Measurements from ENCODE around the gene RCN2.
A peak's percentile ranks its signal among the peaks of the same experiment; 100 is the strongest.
"Not testable (repeated sequence)": the region's sequence is repeated elsewhere in the genome, so short reads cannot be mapped to it uniquely, and the experiment has no call there.

The RCN2 gene

DNA sequence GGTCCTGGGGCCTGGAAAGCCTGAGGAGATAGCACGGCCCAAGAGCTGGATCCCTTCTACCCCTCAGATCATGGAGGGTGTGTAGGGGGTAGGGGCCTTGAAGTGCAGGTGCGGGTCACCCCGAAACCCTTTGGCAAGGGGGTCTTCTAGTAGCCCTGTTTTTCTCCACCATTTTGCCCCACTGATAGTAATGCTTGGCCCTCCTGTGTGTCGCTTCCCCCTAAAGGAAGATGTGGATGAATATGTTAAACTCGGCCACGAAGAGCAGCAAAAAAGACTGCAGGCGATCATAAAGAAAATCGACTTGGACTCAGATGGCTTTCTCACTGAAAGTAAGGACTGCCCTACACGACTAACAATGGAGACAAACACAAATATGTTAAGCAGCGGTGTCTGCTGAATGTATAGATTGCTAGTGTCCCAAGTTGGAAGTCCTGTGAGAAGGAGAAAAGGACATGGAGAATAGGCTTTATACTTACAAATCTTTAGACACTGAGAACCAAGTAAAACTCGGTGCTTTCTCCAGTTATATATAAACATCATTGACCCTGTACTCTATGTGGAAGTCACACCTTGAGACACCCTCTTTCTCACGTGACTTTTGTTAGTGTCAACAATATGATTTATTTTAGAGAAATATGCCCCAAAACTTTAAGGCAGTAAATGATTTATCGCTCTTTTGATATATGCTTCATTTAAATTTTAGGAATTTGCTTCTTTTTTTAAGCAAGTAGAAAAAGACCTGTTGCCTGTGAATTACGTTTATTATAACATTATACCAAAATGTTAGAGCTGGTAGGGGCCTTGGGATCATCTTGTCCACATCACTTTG, 802 bp downstream of the RCN2 start:
- no peak for DNase-seq (ENCODE audit: low read depth)

DNA sequence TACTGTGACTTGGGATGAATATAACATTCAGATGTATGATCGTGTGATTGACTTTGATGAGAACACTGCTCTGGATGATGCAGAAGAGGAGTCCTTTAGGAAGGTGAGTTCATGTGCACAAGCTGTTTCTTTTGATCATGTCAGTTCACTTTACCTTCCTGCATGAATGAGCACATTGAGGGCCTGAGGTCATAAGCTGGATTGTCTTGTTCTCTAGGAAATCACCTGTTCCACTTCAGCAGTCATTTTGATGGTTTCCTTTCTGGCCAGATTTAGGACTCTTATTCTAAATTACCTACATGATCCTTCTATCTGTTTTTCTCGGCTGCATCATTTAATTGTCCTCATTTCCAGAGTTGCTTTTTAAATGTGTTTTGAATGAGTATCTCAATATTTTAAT, 4.1 kb downstream of the RCN2 start:
- no peak for DNase-seq (ENCODE audit: low read depth)

DNA sequence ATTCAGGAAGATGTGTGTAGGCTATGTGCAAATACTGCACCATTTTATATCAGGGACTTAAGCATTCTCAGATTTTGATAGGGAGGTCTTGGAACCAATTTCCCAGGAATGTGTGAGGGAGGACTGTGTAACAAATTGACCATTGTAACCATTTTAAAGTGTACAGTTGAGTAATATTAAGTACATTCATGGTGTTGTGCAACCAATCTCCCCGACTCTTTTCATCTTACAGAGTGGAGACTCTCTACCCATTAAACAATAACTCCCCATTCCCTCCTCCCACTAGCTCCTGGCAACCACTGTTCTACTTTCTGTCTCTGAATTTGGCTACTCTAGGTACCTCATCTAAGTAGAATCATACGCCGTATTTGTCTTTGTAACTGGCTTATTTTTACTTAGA, 5.1 kb downstream of the RCN2 start:
- no peak for DNase-seq (ENCODE audit: low read depth)

DNA sequence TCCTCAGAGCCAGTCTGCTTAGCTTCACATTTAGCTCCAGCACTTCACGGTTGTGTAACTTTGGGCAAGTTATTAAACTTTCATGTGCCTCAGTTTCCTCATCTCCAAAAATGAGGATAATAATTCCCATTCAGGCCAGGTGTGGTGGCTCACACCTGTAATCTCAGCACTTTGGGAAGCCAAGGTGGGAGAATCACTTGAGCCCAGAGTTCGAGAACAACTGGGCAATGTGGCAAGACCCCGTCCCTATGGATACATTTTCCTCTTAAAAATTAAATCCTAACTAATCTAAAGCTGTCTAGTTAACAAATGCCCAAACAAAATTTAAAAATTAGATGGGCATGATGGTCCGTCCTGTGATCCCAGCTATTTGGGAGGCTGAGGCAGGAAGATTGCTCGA, 7.2 kb downstream of the RCN2 start:
- no peak for DNase-seq (ENCODE audit: low read depth)

DNA sequence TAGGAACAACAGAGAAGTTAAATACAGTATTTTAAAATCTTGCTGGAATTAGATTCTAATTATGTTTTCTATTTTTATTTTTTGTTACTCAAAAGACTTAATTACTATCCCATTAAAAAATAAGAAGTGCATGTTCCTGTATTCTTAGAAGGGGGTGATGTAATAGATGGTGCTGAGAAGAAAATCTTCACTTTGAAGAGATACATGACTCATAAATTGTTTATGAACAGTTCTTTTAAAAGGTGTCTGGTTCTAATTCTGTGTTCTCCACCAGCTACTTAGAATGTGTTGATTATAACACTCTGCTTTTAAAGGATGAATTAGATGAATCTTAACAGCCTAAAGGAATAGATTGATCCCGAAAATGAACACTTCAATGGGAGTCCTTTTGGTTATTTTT, 8.2 kb downstream of the RCN2 start:
- DNase-seq (ENCODE audit: low read depth), result no peak

DNA sequence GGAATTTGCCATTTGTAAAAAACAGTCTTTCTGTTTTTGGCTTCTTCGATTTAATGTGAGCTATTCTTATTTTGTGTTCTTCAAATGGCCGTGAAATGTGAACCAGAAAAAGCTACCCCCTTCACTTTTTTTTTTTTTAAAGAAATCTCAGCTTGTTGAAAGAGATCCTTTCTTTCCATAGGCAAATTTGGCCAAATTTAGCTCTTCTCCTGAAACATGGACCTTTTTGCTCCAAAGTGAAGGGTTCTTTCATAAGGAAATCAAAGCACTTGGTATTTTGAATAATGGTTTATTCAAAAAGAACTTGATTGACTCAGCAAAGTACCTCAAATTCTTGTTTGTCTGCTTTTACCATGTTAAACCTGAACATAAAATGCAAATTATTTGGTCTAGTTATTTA, 10.1 kb downstream of the RCN2 start:
- no peak for DNase-seq (ENCODE audit: low read depth)

DNA sequence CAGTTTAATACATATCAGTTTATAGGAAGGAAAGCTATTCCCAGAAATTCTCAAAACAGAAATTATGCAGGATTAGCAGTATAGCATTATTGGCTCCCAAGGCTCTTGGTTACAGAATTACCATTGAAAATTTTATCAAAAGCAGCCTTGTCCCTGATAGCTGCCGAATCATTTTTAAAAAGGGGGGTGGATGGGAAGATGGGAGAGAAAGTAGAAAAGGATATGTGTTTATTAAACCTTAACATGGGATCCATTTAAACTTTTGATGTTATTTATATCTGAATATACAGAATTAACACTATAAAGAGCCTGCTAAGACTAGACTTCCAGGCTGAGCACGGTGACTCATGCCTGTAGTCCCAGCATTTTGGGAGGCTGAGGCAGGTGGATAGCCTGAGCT, 10.8 kb downstream of the RCN2 start:
- DNase-seq (ENCODE audit: low read depth), result no peak

DNA sequence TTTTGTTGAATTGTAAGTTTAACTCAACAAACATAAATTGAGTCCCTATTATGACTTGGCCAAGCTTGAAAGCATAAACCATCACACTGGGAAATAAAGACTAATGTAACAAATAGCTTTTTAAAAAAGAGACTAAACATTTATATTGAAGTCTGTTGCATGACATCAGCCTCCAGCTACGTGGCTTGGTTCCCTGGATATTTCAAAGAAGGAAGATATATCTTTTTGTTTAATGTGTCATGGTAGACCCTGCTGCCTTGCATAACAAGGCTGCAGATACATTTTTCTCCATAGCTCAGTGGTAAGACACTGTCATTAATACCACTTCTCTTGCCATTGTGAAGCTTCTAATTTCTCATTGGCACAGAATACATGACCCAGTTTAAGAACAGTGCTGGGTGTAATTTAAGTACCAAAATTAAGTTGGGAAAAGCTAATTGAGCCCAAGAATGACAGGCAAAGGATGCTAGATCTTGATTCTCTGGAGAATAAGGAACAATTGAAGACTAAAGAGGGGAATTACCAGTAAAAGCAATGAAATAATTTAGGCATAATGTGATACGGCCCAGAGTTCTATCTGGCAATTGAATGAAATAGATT, 14.0 kb downstream of the RCN2 start:
- DNase-seq (ENCODE audit: low read depth), result no peak

DNA sequence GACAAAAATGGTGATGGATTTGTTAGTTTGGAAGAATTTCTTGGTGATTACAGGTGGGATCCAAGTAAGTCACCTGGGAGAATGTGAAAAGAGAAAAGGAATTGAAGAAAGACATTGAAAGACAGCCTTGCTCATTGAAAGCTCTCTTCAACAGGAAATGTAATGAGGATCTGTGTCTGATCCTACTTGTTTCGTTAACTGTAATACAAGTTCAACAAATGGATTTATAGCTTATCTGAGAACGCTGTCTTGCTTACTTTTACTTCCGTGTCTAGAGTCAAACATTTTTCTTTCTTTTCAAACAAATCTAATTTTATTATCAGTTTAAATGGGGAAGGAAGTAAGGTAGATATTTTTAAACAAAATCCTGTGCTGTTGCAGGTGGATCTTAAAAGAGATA, 15.9 kb downstream of the RCN2 start:
- DNase-seq (ENCODE audit: low read depth), result no peak

DNA sequence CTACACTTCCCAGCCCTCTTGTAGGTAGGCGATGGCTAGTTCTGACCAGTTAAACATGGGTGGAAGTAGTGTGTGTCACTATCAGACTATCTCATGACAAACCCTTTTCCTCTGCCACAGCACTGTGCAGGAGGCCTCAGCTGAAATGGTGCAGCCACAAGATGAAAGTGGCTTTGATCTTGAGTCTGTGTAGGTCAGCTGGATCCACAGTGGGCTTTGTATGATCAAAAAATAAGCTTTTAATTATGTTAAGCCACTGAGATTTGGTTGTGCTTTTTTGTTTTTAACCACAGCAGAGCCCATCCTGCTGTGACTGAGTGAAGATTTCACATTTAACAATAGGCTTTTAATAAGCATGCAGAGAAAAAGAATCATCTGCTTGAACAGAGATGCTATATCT, 19.7 kb downstream of the RCN2 start:
- DNase-seq (ENCODE audit: low read depth), result peak; percentile 47

DNA sequence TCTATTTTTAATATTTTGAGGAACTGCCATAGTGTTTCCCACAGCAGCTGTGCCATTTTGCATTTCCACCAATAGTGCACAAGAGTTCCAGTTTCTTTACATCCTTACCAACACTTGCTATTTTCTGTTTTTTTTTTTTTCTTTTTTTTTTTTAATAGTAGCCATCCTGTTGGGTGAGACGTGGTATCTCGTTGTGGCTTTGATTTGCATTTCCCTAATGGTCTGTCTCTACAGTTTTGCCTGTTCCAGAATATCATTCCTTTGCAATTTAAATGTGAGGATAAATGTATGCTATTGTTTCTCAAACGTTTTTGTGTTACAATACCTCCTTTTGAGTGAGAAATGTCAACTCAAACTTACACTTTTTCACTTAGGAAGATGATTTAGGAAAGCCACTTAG, 22.4 kb downstream of the RCN2 start:
- DNase-seq (ENCODE audit: low read depth), result no peak

DNA sequence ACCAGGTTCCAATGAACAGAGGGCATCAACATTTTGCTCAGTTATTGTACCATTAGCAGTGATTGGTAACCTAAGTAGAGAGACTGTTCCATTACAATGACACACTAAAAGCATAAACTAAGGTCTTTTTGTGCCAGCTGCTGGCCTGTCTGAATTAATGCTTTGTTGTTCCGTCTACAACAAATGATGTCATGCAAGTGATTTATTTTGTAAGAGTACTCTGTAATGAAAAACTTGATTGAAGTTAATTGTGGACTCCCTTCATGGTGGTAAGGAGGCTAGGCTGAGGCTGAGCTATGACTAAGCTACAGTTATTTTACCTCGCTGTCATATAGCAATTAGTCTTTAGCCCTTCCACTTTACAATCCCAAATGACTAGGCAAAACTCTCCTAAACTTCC, 23.2 kb downstream of the RCN2 start:
- no peak for DNase-seq (ENCODE audit: low read depth)

DNA sequence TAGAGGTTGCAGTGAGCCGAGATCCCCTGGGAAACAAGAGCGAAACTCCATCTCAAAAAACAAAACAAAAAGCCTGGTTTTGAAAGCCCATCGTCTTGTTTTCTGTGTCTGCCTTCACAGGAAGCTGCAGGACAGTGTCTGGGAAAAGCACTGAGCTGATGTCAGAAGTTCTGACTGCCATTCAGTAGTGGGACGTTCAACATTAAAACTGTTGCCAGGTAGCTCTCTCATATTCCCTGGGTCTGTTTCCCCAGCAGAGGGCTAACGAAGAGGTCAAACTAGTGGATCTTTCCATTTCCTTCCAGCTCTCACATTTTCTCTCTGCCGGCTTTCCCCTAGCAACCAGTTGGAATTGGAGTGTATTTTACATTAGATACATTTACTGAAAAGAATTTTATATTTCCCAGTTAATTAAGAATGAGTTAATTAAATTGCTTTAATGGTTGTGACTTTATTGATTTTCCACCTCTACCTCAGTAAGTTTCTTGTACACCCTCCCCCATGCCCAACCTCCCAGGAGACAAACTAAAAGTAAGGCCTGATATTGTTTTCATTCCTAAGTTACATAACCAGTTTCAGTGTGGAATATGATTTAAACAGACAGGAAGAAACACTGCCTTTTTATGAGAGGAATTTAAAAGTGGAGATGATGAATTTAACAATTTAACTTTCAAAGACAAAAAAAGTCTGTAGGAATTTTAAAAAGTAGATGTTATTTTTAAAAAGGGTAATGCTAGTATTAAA, 29.9 kb downstream of the RCN2 start:
- DNase-seq (ENCODE audit: low read depth), result no peak

DNA sequence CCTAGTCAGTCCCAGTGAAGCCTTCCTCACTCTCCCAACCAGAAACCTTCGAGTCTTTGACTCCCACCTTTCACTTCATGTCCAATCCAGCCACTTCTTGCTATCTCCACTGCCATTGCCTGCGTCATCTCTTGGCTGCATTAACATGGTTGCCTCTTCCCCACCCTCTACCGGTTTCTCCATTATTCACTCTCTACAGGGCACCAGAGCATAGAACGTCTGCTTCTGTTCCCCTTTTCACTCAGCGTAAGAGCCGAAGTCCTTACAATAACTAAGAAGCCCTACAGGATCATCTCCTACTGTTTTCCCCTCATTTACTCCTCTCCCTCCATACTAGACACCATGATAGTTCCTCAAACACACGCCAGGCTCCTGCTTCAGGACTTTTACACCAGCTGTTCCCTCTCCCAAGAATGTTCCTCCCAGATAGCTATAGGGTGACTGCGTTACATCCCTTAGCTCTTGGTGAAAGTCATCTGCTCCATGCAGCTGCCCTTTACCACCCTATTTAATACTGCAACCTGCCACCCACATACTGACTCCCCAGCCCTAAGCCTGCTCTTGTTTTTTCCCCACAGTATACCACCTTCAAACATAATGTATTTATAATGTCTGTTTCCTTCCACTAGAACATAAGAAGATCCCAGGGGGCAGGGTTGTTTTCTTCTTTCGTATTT, 30.9 kb downstream of the RCN2 start:
- DNase-seq (ENCODE audit: low read depth), result no peak

DNA sequence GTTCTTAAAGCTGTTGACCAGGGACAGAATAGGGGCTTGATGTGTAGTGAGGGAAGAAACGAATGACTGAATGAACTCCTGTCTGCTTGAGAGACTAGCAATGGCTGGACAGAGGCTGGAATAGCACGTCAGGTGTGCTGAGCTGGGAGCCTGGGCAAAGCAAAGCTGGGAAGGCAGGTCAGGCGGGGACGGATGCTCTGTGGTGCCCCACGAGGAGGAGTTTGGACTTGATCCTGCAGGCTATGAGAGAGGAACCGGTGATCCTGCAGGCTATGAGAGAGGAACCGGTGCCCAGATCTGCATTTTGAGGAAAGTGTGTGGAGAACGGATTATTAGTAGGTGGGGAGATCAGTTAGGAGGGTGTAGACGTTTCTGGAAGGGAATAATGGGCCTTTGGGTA, 32.0 kb downstream of the RCN2 start:
- no peak for DNase-seq (ENCODE audit: low read depth)

DNA sequence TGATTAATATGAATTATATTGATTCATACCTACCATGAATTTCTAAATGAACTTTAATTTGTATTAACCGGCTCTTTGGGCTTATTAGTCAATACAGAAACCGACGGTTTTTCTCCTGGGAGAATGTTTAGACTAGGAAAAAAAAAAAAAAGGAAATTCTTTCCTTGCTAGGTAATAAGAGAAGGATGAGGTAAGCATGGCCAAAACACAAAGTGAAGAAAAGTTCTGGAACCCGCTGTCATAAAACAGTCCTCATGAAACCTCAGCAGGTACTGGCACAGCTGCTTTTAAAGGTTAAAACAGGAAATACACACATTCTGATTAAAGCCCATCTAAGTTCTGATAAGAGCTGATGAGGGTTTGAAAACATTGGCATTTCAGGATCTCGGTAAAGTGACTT, 32.6 kb downstream of the RCN2 start:
- no peak for DNase-seq (ENCODE audit: low read depth)

DNA sequence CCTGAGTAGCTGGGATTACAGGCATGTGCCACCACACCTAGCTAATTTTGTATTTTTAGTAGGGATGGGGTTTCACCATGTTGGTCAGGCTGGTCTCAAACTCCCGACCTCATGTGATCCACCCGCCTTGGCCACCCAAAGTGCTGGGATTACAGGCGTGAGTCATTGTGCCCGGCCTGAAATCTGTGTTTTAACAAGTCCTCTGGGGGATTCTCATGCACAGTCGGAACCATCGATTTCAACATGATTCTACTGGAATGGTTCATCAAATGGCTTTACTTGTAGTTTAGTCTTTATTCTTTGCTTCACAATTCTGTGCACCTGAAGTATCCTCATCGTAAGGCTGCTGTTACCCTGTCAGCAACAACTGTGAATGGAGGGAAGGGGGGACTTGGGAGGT, 34.5 kb downstream of the RCN2 start:
- DNase-seq (ENCODE audit: low read depth), result not testable (repeated sequence)

DNA sequence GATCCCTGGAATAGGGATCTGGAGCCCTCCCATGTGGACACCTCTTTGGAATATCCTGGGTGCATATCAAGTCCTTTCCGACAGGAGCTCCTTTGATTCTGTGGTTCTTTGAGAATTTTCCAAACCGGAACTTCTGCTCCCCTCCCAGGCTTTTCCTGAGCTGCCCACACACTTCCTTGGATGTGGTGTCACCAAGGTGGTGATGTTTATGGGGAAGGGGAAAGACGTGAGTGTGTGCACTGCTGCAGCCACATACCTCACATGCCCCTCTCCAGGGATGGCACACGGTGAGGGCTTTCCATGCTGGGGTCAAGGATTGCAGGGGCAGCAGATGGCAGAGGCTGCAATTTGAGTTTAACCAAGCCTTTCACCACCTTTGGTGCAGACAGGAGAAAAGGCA, 35.5 kb downstream of the RCN2 start:
- DNase-seq (ENCODE audit: low read depth), result no peak

DNA sequence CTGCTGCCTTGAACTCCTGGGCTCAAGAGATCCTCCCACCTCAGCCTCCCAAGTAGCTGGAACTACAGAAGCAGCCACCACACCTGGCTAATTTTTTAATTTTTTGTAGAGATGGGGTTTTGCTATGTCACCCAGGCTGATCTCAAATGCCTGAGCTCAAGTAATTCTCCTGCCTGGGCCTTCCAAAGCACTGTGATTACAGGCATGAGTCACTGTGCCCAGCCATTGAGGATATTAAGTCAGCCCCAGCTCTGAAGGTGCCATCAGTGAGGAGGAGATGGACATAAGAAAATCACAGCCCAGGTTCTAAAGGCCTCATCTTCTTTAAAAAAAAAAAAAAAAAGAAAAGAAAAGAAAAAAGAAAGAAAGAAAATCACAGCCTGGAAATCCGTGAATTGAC, 36.8 kb downstream of the RCN2 start:
- no peak for DNase-seq (ENCODE audit: low read depth)

DNA sequence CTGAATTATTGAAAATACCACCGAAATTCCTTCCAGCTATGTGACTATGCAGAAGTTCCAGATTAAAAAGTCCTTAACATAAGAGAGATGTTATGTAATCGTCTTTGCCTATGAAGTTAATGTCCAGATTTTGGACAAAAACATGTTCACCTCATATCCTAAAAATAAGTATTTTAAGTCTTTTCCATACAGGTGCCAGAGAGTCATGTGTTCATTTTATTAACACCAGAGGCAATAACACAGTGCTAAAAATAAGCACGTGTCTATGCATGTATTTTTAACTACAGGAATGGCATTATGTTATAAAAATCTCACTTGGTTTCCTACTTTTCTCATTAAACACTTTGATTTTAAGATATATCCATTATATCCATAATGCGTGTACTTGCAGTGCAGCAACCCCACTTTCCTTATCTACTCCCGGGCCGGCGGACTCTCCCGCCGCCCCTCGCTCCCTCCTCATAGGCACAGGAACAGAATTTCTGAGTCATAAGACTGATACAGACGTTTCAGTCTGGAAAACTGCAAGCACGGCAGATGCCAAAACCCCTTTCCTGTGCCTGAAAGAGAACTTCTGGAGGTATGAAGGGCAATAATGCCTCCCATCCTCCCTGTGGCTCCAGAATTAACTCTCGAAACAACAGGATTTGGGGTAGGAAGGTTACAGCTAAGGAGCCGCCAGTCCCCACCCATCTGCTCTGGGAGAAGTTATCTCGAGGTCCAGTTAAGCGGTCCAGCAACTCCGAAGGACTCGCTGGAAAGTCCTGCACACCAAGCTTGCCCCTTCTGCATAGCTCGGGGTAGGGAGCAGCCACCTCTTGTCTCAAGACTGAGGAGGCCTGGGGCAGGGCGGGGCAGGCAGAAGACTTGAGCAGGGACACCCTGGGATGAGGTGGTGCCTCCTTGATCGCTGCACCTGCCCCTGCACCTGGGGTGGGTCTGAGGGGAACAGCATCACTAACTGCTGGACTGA, 41.1 kb downstream of the RCN2 start:
- DNase-seq (ENCODE audit: low read depth), result no peak

DNA sequence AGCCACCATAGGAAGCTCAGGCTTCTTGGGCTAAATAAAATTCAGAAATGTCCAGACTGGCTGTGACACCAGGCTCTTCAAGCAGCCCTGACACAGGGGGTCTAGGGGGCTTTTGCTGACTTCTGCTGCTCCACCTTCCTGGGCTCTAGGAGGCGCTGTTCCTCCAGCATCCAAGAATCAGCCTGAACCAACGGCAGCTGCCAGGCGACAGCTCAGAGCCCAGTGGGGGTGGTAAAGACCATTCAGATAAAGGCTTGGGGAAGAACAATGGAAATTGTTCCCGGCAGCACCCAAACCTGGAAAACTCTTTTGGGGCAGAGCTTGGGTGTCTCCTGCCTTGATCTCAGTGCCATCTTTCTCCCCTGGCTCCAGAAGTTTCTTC, 41.8 kb downstream of the RCN2 start:
- DNase-seq (ENCODE audit: low read depth), result no peak

DNA sequence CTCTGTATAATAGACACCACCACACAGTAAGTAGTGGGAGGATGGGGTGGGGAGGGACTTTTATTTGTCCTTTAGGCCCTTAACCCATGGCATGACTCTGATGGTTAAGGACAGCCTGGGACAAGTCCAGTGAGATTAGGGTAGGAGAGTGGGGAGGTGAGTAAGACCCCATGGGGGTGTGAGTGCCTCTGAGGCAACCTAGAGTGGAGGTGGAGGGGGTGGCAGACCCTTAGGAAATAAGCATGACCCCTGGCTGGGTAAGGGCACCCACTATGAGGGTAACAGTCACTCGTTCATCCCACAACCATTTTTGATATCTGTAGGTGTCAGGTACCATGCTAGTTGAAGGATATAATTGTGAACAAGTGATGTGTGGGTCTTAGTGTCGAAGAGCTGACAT, 42.4 kb downstream of the RCN2 start:
- no peak for DNase-seq (ENCODE audit: low read depth)

All from CMK (cell line).